Stimulated activated CD4-positive, alpha-beta T cell treated with anti-CD3 and anti-CD28 coated beads, Interleukin-4, amount 100 ng/mL, for 24 hours (primary cell): ENCODE data around the gene BHLHE40.

ENCODE experiments used
- DNase-seq: peaks from one replicate; pipeline ENCODE4 v3.0.0-alpha.2; 2020

Gene BHLHE40

DNA sequence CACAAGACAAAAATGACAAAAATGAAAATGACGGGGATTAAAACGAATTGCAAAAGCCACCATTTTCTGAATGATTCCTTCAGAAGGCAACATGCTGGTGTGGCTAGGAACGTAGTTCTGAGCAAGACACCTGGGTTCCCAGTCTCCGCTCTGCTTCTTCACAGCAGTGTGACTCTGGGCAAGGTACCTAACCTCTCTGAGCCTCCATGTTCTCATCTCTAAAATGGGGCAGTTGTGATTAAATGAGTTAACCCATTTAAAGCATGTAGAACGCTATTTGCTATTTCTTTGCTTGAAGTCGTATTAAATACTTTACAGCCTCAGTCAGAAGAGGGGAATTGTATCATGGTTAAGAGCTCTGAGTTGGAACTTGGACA lies 23.6 kb downstream of the BHLHE40 start:
- no peak for DNase-seq

DNA sequence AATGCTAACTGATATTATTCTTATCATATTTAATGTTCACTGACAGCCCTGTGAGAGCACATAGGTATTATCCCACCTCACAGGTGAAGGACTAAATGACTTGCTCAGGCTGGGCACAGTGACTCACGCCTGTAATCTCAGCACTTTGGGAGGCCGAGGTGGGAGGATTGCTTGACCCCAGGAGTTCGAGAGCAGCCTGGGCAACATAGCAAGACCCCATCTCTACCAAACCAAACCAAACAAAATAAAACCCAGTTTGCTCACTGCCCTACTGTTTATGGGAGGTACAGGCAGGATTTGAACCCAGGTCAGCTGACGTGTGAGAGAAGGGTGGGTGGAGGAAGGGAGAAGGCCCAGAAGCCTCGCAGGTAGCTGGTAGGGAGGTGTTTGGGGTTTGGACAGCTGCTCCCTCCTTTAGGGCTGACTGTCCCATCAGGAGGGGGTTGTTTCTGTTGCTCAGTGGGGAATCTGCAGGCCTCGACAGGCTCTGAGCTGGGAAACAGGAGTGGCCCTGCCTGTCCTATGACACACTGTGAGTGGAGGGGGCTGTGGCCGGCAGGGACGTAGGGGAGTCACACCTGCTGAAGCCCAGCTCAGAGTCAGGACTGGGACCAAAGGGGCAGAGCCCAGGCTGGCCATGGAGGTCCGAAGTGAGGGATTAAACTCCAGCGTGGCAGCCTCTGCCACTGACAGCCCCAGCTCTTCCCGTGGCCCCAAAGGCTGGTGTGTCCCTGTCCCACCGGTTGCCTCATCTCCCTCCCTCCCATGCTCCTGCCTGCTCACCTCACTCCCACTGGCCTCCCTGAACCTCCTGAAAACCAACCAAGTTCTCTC lies 25.3 kb downstream of the BHLHE40 start:
- no peak for DNase-seq

DNA sequence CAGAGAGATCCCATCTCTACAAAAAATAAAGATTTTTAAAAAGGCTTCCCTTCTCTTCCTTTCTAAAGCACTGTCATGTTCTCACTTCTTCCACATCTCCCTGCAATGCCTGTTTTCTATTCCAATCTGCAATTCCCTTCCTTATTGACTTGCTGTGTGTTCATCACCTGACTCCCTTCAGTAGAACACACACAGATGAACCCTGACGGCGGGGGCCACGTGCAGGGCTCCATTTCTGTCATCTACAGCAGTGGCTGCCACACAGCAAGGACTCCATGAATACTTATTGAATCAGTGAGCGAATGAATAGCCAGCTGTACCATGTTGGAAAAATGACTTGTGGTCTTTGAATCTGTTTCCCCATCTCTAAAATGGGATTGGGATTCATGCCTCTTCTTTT lies 26.1 kb downstream of the BHLHE40 start:
- DNase-seq: no peak

DNA sequence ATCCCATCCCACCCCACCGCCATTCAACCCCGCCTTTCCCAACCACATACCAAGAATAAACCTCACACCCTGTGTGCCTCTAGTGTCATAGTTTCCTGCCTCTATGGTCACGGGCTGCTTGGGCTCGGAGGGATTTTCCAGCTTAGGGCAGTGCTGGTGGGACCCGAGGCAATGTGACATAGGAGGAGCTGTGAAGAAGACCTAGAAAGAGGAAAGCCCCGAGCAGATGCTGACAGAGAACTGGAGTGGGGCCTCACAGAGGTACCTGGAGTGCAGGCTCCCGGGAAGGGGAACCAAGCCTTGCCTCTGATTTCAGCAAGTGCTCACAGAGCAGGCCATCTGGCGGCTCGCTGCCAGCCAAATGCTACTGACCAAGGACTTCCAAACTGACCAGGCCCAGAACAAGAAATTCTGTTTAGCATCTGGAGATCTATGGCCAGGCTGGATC lies 27.5 kb downstream of the BHLHE40 start:
- peak; percentile 77 for DNase-seq

DNA sequence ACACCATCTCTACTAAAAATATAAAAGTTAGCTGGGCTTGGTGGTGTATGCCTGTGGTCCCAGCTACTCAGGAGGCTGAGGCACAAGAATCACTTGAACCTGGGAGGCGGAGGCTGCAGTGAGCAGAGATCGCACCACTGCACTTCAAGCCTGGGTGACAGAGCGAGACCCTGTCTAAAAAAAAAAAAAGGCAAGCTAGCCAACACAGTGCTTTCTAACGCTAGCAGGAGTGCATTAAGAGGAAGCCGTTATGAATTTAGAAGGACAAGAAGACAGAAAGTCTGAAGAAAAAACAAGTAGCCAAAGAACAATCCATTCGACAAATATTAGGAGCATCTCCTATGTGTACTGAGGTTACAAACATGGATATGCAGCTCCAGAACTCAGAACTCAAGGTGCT lies 28.6 kb downstream of the BHLHE40 start:
- DNase-seq: no peak

DNA sequence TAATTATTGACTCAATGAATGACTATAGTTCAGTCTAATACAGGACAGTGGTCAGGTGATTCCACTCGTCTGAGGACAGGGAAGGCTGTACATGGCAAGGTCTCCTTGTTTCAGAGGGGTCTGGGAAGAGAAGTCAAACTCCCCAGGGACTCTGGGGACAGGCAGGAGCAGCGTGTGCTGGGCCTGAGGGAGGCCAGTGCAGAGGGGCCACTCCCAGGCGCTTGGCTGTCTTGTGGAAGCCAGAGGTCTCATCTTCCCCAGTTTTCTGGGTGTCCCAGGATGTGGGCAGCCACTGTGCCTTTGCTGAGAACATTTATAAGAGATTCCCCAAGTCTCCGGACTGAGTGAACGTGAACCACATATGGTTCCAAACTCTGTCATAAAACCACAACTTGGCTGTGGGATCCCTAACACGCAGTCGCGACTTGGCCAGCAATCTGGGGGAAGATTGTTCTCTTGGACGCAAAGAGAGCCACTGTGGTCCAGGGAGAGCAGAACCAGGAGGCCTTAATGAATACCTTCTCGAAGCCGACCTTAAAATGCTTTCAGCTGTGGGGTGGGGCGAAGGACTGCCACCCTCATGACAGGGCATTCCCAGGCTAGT lies 30.4 kb downstream of the BHLHE40 start:
- DNase-seq: no peak

DNA sequence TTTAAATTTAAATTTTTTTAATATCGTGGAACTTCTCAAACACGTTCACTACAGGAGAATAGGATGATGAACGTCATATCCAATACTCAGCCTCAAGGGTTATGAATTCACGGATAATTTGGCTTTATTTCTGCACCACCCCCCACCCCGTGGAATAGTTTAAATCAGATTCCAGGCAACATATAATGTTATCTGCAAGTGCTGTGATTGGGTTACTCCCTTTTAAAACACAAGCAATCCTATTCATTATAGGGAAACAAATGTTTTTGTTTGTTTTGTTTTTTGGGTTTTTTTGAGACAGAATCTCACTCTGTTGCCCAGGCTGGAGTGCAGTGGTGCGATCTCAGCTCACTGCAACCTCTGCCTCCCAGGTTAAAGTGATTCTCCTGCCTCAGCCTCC lies 30.9 kb downstream of the BHLHE40 start:
- DNase-seq: no peak

DNA sequence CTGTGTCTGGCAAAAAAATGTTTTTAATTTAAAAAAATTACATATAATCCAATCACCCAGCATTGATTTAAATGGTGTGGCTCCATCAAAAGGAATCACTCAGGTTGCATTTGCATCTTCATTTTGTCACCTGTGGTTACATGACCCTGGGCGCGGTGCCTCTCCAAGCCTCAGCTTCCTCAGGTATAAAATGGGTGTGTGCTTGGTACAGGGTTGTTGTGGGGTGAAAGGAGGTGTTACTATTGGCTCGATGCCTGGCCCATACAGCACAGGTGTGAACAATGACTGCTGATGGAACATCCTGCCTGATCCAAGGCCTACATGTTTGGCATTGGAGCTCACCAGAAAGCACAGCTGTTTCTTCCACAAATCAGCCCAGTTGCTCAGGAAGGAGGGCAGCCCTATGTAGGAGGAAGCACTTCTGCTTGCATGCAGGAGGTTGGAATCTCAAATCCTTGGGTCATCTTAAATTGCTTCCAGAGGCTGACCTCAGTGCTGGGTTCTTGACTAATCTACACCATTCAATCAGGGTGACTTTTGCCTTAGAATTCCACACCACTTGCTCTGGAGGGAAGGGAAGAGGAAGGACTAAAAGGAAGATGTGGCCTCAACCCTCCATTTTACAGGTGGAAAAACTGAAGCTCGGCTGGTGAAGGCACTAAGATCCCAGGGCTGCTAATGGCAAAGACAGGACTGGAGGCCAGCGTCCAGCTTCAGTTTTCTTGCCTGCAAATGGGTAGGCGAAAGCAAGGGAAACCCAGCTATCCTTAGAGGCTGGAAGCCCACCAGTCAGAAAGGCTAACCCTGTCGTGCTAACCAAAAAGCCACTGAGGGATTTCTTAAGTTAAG lies 31.7 kb downstream of the BHLHE40 start:
- DNase-seq: no peak

DNA sequence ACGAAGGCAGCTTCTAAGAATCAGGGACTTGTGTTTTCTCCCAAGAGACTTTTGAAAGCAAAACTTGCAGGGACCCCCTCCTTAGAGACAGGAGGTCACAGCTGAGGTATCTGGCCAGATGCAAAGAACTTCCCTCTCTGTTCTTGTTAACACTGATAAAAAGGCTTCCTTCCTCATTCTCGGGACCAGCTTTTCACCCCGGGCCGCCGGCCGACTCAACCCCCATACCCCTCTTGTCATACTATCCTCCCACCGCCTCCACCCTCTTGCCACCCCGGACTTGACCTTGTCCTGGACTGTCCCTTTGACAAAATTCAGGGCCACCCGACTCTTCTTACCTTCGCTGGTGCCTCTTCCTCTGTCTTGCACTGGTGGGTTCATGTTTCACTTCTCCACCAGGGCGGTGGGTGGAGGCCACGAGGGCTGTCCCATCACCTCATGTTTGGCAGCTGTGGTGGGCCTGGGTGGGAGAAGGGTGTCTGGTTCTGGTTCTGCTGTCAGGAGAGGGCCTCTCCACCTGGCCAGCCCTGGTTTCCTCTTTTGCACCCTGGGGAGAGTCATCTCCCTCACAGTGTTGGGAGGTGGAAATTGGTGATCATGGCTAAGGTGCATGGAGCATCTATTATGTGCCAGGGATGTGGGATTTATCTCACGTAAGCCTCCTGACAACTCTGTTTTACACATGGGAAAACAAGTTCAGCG lies 32.5 kb downstream of the BHLHE40 start:
- DNase-seq: no peak

DNA sequence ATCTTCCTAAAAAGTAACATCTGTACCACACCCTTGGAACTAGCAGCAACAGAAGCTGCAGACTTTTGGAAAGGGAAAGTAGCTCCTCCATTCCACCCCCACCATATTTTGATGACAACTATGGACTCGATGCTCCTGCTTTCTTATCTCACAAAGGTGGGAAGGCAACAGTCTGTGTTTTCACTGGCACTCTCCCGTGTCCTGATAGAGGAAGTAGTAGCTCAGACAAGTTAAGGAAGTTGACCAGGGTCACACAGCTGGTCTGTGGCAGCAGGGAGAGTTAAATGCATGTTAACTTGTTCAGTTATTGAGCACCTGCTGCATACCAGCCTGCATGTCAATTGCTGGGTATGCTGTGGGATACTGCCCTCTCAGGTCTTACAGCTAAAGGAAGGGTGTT lies 33.1 kb downstream of the BHLHE40 start:
- DNase-seq: no peak

DNA sequence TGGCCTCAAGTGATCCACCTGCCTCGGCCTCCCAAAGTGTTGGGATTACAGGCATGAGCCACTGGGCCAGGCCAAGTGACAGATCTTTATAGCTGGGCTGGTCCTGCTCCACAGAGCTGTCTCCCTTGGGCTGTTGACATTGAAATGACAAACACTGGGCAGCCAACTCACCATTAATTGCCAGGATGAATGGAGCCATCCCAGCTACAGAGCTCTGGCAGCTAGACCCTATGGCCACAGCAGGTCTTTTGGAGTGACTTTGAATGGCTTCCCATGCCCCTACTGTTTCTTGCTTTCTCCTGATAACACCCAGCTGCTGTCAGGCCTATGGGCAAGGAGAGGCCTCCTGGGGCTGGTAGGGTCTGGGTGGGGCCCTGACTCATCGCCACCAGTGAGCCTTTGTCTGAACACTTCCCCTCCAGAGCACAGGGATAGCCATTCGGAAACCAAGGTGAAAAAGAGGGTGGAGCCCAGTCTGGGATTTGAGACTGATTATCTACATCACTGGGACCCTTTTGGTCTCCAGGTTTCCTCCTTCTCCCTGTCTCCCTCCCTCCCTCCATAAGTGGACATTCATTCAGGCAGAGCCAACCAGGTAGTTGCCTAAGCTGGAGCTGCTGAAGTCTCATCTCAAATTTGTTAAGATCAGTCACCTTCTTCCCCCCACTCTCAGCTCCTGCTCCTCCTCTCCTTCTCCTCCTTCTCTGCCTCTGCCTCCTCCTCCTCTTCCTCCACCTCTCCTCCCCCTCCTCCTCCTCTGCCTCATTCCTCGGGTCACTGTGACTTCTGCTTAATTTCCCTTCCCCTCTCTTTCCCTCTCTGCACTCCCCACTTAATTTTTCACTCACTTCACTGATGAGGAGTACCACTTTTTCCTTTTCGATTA lies 34.0 kb downstream of the BHLHE40 start:
- DNase-seq: no peak

DNA sequence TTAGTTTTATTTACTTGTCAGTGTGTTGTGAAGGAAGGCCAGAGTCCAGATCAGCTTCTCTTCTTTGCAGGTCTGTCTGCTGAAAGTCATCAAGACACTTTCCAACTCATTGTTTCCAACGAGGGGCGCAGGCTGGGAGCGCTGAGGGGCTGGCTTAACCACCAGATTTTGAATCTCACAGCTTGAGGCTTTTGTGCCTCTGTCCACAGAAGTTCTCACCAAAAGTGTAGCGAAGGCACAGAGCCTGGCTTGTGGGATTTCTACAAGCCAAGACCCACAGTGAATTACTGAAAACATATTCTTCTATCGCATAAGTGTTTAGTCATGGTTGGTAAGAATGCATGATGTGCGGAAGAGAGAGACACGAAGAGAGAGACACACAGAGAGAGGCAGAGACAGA lies 35.2 kb downstream of the BHLHE40 start:
- DNase-seq: no peak

DNA sequence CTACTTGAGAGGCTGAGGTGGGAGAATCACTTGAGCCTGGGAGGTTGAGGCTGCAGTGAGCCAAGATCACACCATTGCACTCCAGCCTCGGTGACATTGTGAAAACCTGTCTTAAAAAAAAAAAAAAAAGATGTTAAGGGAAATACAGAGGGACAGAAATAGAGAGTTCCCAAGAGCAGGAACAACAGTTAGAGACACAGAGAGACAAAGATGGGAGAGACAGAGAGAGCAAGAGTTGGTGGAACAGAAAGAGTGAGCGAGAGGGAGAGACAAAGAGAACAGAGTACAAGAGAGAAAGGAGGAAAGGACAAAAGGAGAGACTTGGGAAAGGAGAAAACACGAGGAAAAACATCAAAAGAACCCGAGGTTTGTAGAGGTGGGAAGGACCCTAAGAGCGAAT lies 35.8 kb downstream of the BHLHE40 start:
- DNase-seq: no peak

DNA sequence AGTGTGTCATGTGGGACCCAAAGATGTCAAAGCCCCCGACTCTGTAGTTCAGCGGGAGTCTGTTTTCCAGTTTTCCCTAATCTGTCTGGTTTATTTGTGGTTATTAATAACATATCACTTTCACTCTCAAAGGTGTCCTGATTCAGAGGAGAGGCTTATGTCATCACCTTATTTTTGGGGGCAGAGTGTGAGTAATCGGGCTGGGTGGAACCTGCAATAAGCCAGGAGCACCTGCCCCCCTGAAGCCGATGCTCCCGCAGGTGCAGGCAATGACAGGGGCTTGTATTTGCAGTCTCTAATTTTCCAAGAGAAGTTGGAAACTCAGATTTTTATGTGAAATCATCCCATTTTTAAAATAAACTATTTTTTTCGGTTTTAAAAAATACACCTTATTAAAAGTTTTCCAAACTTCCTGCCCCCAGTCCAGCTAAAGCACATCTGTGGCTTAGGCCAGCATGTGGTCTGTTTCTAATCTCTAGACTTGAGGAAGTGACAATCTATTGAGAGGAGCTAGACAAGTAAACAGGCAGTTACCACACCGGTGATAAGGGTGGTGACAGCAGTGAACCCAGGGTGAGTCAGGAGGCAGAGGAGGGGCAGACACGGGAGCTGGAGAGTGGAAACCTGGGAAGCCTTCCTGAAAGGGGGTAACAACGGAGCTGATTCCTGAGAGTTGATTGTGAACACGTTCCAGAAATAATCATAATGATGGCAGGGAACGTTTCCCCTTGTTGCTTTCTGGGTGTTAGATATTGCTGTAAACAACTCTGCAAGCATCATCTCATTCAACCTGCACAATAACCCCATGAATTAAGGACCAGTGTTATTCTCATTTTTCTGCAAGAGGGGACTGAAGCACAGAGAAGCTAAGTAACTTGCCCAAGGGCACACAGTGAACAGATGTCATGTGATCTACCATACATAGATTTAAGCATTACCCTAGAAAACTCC lies 37.2 kb downstream of the BHLHE40 start:
- DNase-seq: peak; percentile 36

DNA sequence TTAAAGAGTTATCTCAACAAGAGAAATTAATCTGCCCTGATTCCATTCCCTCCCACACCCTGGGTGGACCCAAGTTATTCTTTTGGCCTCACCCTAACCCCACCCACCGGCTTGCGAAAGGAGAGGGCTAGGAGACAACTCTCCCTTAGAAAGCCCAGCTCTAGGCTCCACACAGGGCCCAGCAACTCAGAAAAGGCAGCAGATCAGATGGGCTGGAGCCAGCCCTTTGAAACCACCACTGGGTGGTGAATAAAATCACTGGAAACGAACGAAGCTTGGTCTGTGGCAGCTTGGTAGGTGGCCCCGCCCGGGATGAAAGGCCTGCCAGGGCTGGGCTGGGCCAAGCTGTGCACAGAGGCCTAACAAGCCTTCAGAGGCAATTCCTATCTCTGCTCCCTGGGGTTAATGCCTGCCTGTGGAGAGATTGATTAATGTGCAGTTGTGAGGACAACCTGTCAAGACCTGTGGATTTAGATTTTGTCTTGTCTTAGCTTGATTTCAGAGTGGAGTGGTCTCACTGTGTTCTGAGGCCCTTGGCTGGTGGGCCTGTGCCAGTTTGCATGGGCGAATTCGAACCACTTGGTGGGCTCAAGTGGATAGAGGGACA lies 38.8 kb downstream of the BHLHE40 start:
- DNase-seq: no peak

DNA sequence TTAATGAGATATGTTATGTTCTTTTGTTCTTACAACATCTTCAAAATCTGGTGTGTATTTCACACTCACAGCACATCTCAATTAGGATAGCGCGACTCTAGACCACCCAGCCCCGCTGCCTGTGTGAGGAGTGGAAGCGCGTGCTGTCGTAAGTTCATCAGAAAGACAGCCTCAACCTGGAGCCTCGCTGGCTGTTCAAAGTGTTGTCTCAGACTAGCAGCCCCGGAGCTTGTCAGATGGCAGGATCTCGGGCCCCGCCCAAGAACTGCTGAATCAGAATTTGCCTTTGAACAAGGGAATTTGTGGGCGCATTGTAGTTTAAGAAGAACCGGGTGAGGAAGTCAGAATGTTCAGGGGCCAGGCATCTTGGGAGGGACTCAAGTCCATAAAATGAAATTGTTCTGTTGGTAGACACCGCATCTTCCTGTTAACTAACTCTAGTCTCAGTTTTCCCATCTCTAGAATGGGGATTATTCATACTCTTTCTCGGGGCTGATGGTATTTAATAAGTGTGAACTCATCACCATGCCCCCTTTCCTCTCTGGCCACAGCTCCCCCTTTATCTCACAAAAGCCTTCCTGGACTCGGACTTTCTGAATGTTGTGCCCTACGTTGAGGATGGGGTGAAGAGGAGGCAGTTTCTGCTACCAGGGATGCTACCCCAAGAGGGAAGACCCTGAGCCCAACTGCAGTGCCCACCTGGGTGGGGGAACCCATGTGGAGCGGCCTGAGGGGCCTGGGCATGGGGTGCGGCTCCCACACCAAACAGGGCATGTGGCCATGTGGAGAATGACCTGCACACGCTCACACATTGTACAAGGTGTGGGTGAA lies 40.4 kb downstream of the BHLHE40 start:
- peak; percentile 74 for DNase-seq

DNA sequence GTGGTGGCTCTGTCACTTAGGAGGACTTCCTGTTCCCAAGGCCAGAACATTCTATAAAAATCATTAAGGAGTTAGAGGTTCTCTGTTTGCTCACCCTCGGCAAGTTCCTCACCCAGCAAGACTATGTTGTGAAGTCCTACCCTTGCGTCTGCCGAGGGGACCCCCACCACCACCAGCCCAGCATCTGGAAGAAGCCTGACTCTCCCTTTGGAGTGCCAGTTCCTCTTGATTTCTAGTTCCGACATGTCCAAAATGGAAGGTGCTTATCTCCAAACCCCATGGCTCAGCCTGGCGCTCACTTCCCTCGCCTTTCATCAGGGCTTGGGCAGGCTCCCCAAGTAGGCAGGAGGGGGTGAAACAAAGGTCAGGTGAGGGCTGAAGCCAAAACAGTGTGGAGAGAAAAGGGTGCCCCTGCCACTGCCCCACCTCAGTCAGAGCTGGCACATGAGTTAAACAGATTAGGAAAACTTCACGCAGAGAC lies 41.0 kb downstream of the BHLHE40 start:
- DNase-seq: no peak

DNA sequence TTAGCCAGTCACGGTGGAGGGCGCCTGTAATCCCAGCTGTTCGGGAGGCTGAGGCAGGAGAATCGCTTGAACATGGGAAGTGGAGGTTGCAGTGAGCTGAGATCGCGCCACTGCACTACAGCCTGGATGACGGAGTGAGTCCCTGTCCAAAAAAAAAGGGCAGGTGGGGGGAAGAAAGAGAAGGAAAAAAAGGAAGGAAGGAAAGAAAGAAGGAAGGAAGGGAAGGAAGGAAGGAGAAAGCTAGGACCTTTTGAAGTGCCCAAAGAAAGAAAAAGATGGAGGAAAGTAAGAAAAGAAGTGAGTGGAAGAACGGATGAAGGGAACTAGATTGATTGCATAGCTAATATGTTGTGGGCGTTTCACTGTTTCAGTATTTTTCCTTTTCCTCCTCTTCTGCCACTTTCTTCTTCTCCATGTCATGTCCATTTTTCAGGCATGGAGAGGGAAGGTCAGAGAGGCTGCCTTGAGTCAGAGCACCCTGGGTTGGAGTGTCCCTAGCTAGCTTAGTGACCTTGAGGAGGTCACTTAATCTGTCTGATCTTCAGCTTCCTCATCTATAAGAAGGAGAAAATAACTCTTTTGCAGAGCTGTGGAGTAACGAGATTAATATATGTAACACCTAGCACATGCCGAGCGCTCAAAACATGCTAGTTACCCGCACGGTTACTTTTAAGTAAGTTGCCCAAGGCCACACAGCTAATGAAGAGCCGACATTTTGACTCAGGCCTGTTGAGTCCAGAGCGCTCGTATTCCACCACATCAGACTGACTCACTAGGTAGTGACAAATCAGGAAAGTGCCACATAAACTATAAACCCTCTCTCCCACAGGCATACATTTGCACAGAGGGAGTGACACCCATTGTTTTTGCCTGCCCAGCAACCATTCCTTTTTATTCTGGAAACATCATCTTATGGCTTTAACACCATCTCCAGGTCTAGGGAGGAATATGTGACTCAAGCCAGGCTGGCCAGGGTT lies 42.2 kb downstream of the BHLHE40 start:
- peak; percentile 44 for DNase-seq
